Testis (tissue), 2 donors: Measurements from ENCODE around the gene MLXIP.

Source experiments
- CTCF ChIP-seq, 3 experiments: fragments of 450-650 bp in 2 of 3; fragments of 200-600 bp in 1 of 3; sonication (generic) in 1 of 3; IDR thresholded peaks; one replicate each; pipeline ENCODE4 v1.5.1; 2016 to 2019; ENCODE audit warnings: antibody characterized with exemption in 3 of 3, mild to moderate bottlenecking in 2 of 3, moderate library complexity in 1 of 3
- POLR2A ChIP-seq: fragments of 450-650 bp; IDR thresholded peaks from one replicate; pipeline ENCODE4 v1.6.1; 2017; ENCODE audit warnings: antibody characterized with exemption, mild to moderate bottlenecking, moderate library complexity

GRCh38 chr12:122133192-122133950 lies 54.8 kb downstream of the MLXIP start:
- TF ChIP-seq CTCF (IDR thresholded peaks at IDR 0.05) (no peak), POLR2A (no peak)
